GM21390 (cell line): ENCODE data around the gene FGGY.

ENCODE experiments used
- ATAC-seq: cut with Tn5 transposase; IDR thresholded peaks from one replicate; pipeline ENCODE4 v1.9.1; 2021; ENCODE audit not compliant: unreplicated experiment

The FGGY gene

GRCh38 chr1:59314776-59315528 is 18.1 kb downstream of the FGGY start:
- ATAC-seq, result no peak

GRCh38 chr1:59315529-59316463 is 18.9 kb downstream of the FGGY start:
- no peak for ATAC-seq

GRCh38 chr1:59316497-59317128 is 19.7 kb downstream of the FGGY start:
- peak; percentile 83 for ATAC-seq

GRCh38 chr1:59317343-59317742 is 20.4 kb downstream of the FGGY start:
- ATAC-seq, result no peak

GRCh38 chr1:59317780-59318179 is 20.9 kb downstream of the FGGY start:
- ATAC-seq, result no peak

GRCh38 chr1:59318271-59318860 is 21.5 kb downstream of the FGGY start:
- ATAC-seq, result no peak

GRCh38 chr1:59322394-59322793 is 25.5 kb downstream of the FGGY start:
- ATAC-seq, result no peak

- no peak for ATAC-seq
Measured at GRCh38 chr1:59322814-59323213, 25.9 kb downstream of the FGGY start.

GRCh38 chr1:59323879-59324278 is 27.0 kb downstream of the FGGY start:
- ATAC-seq, result no peak

GRCh38 chr1:59328353-59328752 is 31.5 kb downstream of the FGGY start:
- ATAC-seq, result no peak

GRCh38 chr1:59329412-59330053 is 32.6 kb downstream of the FGGY start:
- ATAC-seq, result no peak

- no peak for ATAC-seq
Measured at GRCh38 chr1:59331686-59332620, 35.1 kb downstream of the FGGY start.

- peak; percentile 63 for ATAC-seq
Measured at GRCh38 chr1:59332983-59333382, 36.1 kb downstream of the FGGY start.

GRCh38 chr1:59333626-59334277 is 36.9 kb downstream of the FGGY start:
- ATAC-seq, result no peak

GRCh38 chr1:59340411-59341307 is 43.8 kb downstream of the FGGY start:
- ATAC-seq, result peak; percentile 55

GRCh38 chr1:59342801-59343575 is 46.1 kb downstream of the FGGY start:
- no peak for ATAC-seq

GRCh38 chr1:59343576-59343840 is 46.6 kb downstream of the FGGY start:
- ATAC-seq, result no peak

GRCh38 chr1:59345221-59345620 is 48.3 kb downstream of the FGGY start:
- no peak for ATAC-seq
